Vagina (tissue), 2 donors: ENCODE data around the gene ARHGEF38.

Experiments used
- CTCF ChIP-seq, 3 experiments: fragments of 450-650 bp in 2 of 3; fragments of 200-600 bp in 1 of 3; sonication (generic) in 1 of 3; IDR thresholded peaks; one replicate each; pipeline ENCODE4 v1.5.1; 2017 to 2019; ENCODE audit warnings: antibody characterized with exemption in 3 of 3, mild to moderate bottlenecking in 2 of 3, moderate library complexity in 2 of 3
- POLR2A ChIP-seq, 2 donors: fragments of 450-650 bp; IDR thresholded peaks; one replicate each; pipeline ENCODE4 v1.6.1; 2017; ENCODE audit warnings: antibody characterized with exemption in 2 of 2, mild to moderate bottlenecking in 2 of 2, moderate library complexity in 2 of 2
- POLR2AphosphoS5 ChIP-seq, 2 donors: sonication (generic); formaldehyde crosslinking; IDR thresholded peaks; one replicate each; pipeline ENCODE4 v1.9.0; 2017; ENCODE audit warnings: antibody characterized with exemption in 2 of 2, mild to moderate bottlenecking in 2 of 2, low read depth in 1 of 2; ENCODE audit not compliant: insufficient read depth in 1 of 2

GRCh38 chr4:105555409-105555808 lies 3.0 kb downstream of the ARHGEF38 start:
- TF ChIP-seq CTCF (IDR thresholded peaks at IDR 0.05), result no peak
- no peak for TF ChIP-seq POLR2A (IDR thresholded peaks at IDR 0.05)
- no peak for TF ChIP-seq POLR2AphosphoS5 (IDR thresholded peaks at IDR 0.05; ENCODE audit: insufficient read depth in 1 of 2, low read depth in 1 of 2)
